Omental fat pad (tissue), 4 donors: ENCODE results near the gene NPEPPS. TPM values are rescaled to one million over a fixed set of nuclear protein-coding genes. Genes with fewer than 3 reads are reported as not detected.

ENCODE experiments used
- ATAC-seq: fragments of 150-250 bp; one replicate; pipeline ENCODE4 v1.9.1; 2016; ENCODE audit warnings: mild to moderate bottlenecking, moderate library complexity; ENCODE audit not compliant: low FRiP score
- DNase-seq: peaks from one replicate; pipeline ENCODE4 v3.0.0-alpha.2; 2019; ENCODE audit warnings: low spot score
- CTCF ChIP-seq, 3 donors: fragments of 450-650 bp; IDR thresholded peaks; one replicate each; pipeline ENCODE4 v1.5.1; 2016 to 2017; ENCODE audit warnings: antibody characterized with exemption in 3 of 3, mild to moderate bottlenecking in 3 of 3, moderate library complexity in 2 of 3
- total RNA-seq, 4 donors: library from RNA; depleted of rRNA; stranded (reverse); fragments of >200 nt; gene quantifications; one replicate each; pipeline ENCODE4 v1.1.0, GENCODE V29; 2016

NPEPPS gene
- total RNA-seq, 4 donors from 2014 or later: 95.8 to 114 (median 102) TPM

- TF ChIP-seq CTCF (IDR thresholded peaks at IDR 0.05): no peak
- DNase-seq (no peak), ATAC-seq (no peak)
These were observed 74.1 kb downstream of the NPEPPS start for GRCh38 chr17:47605011-47605410.

GRCh38 chr17:47607481-47607880, 76.6 kb downstream of the NPEPPS start:
- ATAC-seq: no peak
- TF ChIP-seq CTCF (IDR thresholded peaks at IDR 0.05): no peak

GRCh38 chr17:47611372-47612350, 80.8 kb downstream of the NPEPPS start:
- no peak for TF ChIP-seq CTCF (IDR thresholded peaks at IDR 0.05)
- ATAC-seq (no peak), DNase-seq (no peak)

More at GRCh38 chr17:47607481-47607880, 76.6 kb downstream of the NPEPPS start:
- no peak for DNase-seq

- ATAC-seq: no peak
- no peak for DNase-seq
- peak in 1 of 3 donors; percentile 17 for TF ChIP-seq CTCF (IDR thresholded peaks at IDR 0.05)
These were observed 85.0 kb downstream of the NPEPPS start for GRCh38 chr17:47615766-47616424.

- no peak for TF ChIP-seq CTCF (IDR thresholded peaks at IDR 0.05)
- ATAC-seq: no peak
These were observed 87.5 kb downstream of the NPEPPS start for GRCh38 chr17:47618410-47618809.

GRCh38 chr17:47620503-47621245, 89.8 kb downstream of the NPEPPS start:
- no peak for TF ChIP-seq CTCF (IDR thresholded peaks at IDR 0.05)

More at GRCh38 chr17:47618410-47618809, 87.5 kb downstream of the NPEPPS start:
- DNase-seq: no peak

More at GRCh38 chr17:47620503-47621245, 89.8 kb downstream of the NPEPPS start:
- ATAC-seq: no peak
- no peak for DNase-seq
